ENCODE measurements around the gene LY86. TPM values are rescaled to one million over a fixed set of nuclear protein-coding genes. Genes with fewer than 3 reads are reported as not detected.
A peak's percentile ranks its signal among the peaks of the same experiment; 100 is the strongest.
"Not testable (repeated sequence)": the region's sequence is repeated elsewhere in the genome, so short reads cannot be mapped to it uniquely, and the experiment has no call there.

LY86 gene
- total RNA-seq, 1 donor: not detected

DNA sequence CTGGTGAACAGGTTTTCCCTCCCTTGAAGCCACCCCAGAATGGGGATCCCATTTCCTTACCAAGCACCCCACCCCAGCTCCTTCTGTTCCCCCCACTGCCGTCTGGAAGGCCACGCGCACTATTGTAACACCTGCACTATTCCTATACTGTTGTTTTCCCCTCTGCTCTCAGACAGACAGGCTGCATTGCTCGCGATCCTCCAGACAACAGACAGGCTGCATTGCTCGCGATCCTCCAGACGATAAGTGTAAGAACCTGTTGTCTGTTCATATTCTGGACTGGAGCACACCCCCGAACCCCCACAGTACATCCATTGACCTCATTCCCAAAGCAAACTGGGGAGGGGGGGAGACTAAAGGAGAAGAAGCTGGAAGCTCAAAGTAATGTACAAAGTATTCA lies 72.7 kb downstream of the LY86 start:
- TF ChIP-seq, protein P1, sequence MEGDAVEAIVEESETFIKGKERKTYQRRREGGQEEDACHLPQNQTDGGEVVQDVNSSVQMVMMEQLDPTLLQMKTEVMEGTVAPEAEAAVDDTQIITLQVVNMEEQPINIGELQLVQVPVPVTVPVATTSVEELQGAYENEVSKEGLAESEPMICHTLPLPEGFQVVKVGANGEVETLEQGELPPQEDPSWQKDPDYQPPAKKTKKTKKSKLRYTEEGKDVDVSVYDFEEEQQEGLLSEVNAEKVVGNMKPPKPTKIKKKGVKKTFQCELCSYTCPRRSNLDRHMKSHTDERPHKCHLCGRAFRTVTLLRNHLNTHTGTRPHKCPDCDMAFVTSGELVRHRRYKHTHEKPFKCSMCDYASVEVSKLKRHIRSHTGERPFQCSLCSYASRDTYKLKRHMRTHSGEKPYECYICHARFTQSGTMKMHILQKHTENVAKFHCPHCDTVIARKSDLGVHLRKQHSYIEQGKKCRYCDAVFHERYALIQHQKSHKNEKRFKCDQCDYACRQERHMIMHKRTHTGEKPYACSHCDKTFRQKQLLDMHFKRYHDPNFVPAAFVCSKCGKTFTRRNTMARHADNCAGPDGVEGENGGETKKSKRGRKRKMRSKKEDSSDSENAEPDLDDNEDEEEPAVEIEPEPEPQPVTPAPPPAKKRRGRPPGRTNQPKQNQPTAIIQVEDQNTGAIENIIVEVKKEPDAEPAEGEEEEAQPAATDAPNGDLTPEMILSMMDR (IDR thresholded peaks at IDR 0.05; ENCODE audit: insufficient read depth, low read length): no peak
- no peak for DNase-seq (ENCODE audit: low read depth)
- no peak overlapping the region for H3K4me3 ChIP-seq (ENCODE audit: low read depth, low read length)

- peak; percentile 66 for DNase-seq (ENCODE audit: low read depth)
- TF ChIP-seq, protein P1 (IDR thresholded peaks at IDR 0.05; ENCODE audit: insufficient read depth, low read length): no peak
- H3K4me3 ChIP-seq (ENCODE audit: low read depth, low read length): no peak overlapping the region
These were observed 73.2 kb downstream of the LY86 start for GRCh38 chr6:6661684-6662083.

DNA sequence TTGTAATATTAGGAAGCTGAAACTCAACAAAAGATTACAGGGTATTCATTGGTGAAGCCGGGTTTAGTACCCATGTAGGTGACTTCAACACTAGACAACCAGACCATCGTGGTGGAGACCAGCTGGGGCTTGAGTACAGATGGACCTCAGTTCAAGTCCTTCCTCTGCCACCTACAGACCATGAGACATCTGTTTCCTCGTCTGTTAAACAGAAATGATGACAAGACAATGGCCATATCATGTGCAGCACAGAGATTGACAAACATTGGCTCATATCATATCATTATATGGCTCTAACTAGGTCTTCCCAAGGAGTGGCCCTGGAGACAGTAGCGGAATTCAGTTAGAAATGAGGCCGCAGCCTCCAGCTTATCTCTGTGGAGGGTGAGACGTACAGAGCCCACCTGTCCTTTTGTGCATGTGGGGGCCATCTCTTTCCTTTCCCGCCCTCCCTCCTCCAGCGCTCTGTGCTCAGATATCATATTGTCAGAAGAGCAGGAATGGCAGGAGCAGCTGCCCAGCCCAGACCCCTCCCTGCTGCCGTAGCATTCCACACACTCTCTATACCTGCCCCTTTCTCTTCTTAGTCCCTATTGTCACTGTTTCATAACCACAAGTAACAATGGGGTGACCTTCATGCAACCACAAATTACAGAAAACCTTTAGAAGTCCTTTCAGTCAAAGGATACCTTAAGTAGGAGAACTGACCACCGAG lies 75.1 kb downstream of the LY86 start:
- H3K4me3 ChIP-seq (ENCODE audit: low read depth, low read length): no peak overlapping the region
- TF ChIP-seq, protein P1 (IDR thresholded peaks at IDR 0.05; ENCODE audit: insufficient read depth, low read length): no peak
- no peak for DNase-seq (ENCODE audit: low read depth)

- TF ChIP-seq, protein P1 (IDR thresholded peaks at IDR 0.05; ENCODE audit: insufficient read depth, low read length): no peak
- H3K4me3 ChIP-seq (ENCODE audit: low read depth, low read length): no peak overlapping the region
- no peak for DNase-seq (ENCODE audit: low read depth)
These were observed 77.2 kb downstream of the LY86 start for GRCh38 chr6:6665555-6666243.

- not testable (repeated sequence) for DNase-seq (ENCODE audit: low read depth); H3K4me3 ChIP-seq (ENCODE audit: low read depth, low read length)
These were observed 81.6 kb downstream of the LY86 start for GRCh38 chr6:6670150-6670549.

GRCh38 chr6:6674872-6675271 lies 86.4 kb downstream of the LY86 start:
- no peak for DNase-seq (ENCODE audit: low read depth)
- TF ChIP-seq, protein P1 (IDR thresholded peaks at IDR 0.05; ENCODE audit: insufficient read depth, low read length): peak; percentile 39
- H3K4me3 ChIP-seq (ENCODE audit: low read depth, low read length): no peak overlapping the region

- no peak overlapping the region for H3K4me3 ChIP-seq (ENCODE audit: low read depth, low read length)
- peak; percentile 87 for DNase-seq (ENCODE audit: low read depth)
- TF ChIP-seq, protein P1 (IDR thresholded peaks at IDR 0.05; ENCODE audit: insufficient read depth, low read length): peak; percentile 97
These were observed 88.5 kb downstream of the LY86 start for GRCh38 chr6:6676910-6677441.
